ENCODE measurements around the gene KCNB1. TPM values are rescaled to one million over a fixed set of nuclear protein-coding genes. Genes with fewer than 3 reads are reported as not detected.

KCNB1 gene
- total RNA-seq, 4 donors from 2014 or later: 1.9 to 5.6 (median 2.3) TPM

DNA sequence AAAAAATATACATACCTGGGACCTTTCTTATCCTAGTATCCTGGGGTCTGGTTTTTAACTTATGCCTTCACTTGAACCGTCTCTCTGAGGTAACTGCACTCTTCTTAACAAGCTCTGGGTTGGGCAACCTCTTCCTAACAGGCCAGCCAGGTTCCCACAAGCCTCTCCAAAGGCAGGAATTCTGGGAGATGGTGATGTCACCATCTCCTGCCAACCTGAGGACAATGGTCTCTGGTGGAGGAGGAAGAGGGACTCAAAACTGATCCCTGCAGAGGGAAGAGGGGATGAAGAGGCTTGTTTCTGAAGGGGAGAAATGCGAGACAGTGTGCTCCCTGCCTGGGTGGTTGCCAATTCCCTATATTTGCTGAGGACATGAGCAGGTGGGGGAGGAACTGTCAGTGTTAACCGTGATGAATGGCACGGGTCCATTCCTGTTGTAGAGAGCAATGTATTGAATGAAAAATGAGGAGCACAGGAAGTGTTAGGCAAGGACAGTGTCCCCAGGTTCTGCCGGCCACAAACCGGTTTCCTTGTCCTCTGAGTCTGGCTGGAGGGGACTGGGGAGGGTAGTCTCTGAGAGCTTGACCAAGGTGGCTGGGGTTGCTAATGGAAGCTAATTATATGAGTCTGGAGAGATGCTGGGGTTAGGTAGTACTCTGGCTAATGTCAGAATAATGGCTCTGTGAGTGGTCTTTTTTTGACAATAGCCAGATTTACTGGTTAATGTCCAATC is 95.5 kb downstream of the KCNB1 start:
- Histone ChIP-seq H3K4me1 (peaks cover 0 to 17% (median 5%) of the 10 kb centered on the region in 4 donors), H3K4me3 (no peak overlapping the region), H3K27ac (peak overlapping the region; percentile 20 to 74 (median 50)), H3K27me3 (no peaks in the 10 kb centered on the region), H3K9me3 (no peaks in the 10 kb centered on the region), H3K36me3 (no peaks in the 10 kb centered on the region)
- DNase-seq: no peak
- intact Hi-C loops (cut with DNase I; ENCODE audit: low total_unique reads): no loop called here
- 29 to 37% methylated on average over 1 to 6 of the region's 6 CpGs for WGBS, 2 donors (ENCODE audit: low coverage in 1 of 2)
- TF ChIP-seq EP300 (IDR thresholded peaks at IDR 0.05; ENCODE audit: low read depth) (no peak), POLR2AphosphoS5 (IDR thresholded peaks at IDR 0.05) (peak; percentile 60 to 90 (median 62)), POLR2A (IDR thresholded peaks at IDR 0.05) (no peak)
- in situ Hi-C loops (cut with MboI; ENCODE audit: low pct_ligation_motif_present in 1 of 4, low pct_unique_long_range_greater_than_20kb in 1 of 4, low sequenced_read_pairs in 3 of 4): loop anchor here in 1 of 4 donors (10.0 kb wide), 1 partner anchor 98 kb away; the partner anchor contains the start of gene KCNB1

DNA sequence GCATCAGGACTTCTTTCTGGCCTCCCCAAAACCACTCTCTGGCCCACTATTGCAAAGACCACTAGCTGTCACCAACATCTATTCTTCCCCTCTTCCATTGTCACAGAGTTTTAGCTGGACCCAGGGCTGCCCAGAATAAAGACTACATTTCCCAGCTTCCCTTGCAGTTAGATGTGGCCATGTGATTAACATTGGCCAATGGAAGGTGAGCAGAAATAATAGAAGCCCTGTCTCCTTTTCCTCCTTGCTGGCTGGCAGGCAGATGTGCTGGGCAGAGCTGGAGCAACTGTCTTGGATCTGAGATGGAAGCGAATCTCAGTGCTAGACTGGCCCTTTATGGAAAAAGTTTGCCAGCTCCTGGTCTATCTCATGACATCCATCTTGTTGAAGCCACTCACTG is 97.0 kb downstream of the KCNB1 start:
- Histone ChIP-seq H3K36me3 (no peaks in the 10 kb centered on the region), H3K4me1 (peaks cover 0 to 26% (median 13%) of the 10 kb centered on the region in 4 donors), H3K9me3 (no peaks in the 10 kb centered on the region), H3K4me3 (no peak overlapping the region), H3K27ac (peak overlapping the region in 1 of 4 donors; percentile 68), H3K27me3 (peaks cover 4% of the 10 kb centered on the region)
- in situ Hi-C loops (cut with MboI; ENCODE audit: low pct_ligation_motif_present in 1 of 4, low pct_unique_long_range_greater_than_20kb in 1 of 4, low sequenced_read_pairs in 3 of 4): loop anchor here in 1 of 4 donors (10.0 kb wide), 1 partner anchor 99 kb away; the partner anchor contains the start of gene KCNB1
- DNase-seq: no peak
- TF ChIP-seq, protein P1, sequence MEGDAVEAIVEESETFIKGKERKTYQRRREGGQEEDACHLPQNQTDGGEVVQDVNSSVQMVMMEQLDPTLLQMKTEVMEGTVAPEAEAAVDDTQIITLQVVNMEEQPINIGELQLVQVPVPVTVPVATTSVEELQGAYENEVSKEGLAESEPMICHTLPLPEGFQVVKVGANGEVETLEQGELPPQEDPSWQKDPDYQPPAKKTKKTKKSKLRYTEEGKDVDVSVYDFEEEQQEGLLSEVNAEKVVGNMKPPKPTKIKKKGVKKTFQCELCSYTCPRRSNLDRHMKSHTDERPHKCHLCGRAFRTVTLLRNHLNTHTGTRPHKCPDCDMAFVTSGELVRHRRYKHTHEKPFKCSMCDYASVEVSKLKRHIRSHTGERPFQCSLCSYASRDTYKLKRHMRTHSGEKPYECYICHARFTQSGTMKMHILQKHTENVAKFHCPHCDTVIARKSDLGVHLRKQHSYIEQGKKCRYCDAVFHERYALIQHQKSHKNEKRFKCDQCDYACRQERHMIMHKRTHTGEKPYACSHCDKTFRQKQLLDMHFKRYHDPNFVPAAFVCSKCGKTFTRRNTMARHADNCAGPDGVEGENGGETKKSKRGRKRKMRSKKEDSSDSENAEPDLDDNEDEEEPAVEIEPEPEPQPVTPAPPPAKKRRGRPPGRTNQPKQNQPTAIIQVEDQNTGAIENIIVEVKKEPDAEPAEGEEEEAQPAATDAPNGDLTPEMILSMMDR (IDR thresholded peaks at IDR 0.05): no peak
- TF ChIP-seq POLR2AphosphoS5 (IDR thresholded peaks at IDR 0.05) (no peak), POLR2A (IDR thresholded peaks at IDR 0.05) (no peak), EP300 (IDR thresholded peaks at IDR 0.05; ENCODE audit: low read depth) (no peak)
- intact Hi-C loops (cut with DNase I; ENCODE audit: low total_unique reads): no loop called here
- 60% methylated on average over 1 of the region's 1 CpG; no CpG with 5 or more reads in 1 of the 2 donors for WGBS, 2 donors (ENCODE audit: low coverage in 1 of 2)

DNA sequence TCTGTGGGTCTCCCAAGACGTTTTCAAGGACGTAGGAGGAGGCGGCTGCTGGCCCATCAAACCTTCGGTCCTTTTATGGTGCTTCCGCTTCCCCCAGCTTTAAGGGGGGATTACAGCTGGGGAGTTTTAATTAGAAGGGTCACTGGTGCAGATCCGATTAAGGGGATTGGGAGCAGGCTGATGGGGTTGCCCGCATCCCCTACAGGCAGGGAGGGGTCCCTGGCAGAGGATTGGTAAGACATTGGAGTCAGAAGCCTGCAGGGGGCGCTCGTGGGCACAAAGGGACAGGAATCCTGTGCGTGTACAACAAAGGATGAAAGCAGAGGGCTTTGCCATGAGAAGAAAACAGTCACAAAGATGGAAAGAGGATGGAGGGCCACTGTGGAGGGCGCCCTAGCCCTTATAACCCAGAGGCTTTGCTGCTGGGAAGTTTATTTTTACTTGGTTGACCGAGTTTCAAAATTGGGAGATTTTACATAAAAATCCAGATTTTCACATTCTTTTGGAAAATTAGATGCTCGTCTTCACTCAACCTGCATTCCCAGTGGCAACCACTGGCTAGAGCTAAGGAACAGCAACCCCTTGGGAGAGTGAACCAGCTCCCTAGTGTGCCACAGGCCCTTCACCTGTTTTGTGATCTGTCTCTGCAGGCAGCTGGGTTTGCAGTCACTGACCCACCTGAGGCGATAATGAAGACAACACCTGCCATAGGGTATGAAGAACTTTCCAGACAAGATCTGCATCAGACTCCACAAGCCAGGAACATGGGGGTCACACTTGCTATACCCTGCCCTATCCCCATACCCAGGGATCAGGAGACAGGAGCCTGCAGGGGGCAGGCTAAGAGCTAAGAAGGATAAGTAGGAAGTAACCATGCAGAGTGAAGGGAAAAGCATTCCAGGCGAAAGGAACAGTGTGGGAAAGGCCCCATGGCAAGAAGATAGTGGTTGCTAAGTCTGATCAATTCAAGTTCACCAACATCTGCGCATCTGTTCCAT is 97.7 kb downstream of the KCNB1 start:
- TF ChIP-seq POLR2A (IDR thresholded peaks at IDR 0.05): no peak
- no peak for TF ChIP-seq POLR2AphosphoS5 (IDR thresholded peaks at IDR 0.05)
- TF ChIP-seq, protein P1 (IDR thresholded peaks at IDR 0.05): peak; percentile 58 to 79 (median 68)
- no peak for TF ChIP-seq EP300 (IDR thresholded peaks at IDR 0.05; ENCODE audit: low read depth)
- H3K4me3 ChIP-seq: no peak overlapping the region
- no peak overlapping the region for H3K27ac ChIP-seq
- intact Hi-C loops (cut with DNase I; ENCODE audit: low total_unique reads): loop anchor here (5.0 kb wide), 1 partner anchor 98 kb away; the partner anchor contains the start of gene KCNB1
- H3K9me3 ChIP-seq: no peaks in the 10 kb centered on the region
- no peaks in the 10 kb centered on the region for H3K36me3 ChIP-seq
- 44 to 47% methylated on average over 9 to 16 of the region's 16 CpGs for WGBS, 2 donors (ENCODE audit: low coverage in 1 of 2)
- peaks cover 0 to 26% (median 13%) of the 10 kb centered on the region in 4 donors for H3K4me1 ChIP-seq
- peak; percentile 71 for DNase-seq
- in situ Hi-C loops (cut with MboI; ENCODE audit: low pct_ligation_motif_present in 1 of 4, low pct_unique_long_range_greater_than_20kb in 1 of 4, low sequenced_read_pairs in 3 of 4): loop anchor here in 1 of 4 donors (10.0 kb wide), 1 partner anchor 100 kb away; the partner anchor contains the start of gene KCNB1
- peaks cover 4% of the 10 kb centered on the region for H3K27me3 ChIP-seq

DNA sequence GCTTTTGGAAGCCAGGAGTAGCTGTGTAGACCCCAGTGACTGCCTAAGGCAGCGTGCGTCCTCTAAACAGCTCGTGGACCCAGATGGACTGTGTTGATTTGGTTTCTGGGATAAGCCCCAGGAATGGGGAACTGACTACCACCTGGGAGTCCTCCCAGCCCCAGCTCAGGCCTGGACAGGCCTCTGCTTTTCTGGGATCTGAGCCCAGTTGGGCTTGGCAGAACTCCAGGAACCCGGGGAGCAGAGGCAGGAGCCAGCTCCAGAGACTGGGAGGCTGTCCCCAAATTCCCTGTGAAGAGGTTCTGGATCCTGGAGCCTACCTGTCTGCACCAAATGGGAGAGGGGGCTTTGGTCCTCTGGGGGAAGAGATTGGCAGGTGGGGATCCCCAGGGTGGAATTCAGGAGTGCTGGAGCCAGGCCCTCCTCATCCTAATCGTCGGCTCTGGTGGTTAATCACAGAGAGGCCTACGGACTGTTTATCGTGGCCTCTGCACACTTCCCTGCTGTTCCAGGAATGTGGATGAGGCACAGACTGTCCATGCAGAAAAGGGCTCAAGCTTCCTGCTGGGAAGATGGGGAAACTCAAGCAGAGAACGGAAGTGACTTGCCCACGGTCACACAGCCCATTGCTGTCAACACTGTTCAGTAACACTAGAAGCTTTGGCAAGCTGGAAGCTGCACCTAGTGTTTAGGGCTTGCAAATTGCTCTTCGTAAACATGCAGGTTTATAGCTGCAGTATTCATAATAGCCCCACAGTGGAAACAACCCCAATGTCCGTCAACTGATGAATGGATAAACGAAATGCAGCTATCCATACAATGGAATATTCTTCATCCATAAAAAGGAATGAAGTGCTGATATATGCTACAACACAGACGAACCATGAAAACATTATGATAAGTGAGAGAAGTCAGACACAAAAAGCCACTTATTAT is 100.6 kb downstream of the KCNB1 start:
- 45 to 63% methylated on average over 3 to 13 of the region's 14 CpGs for WGBS, 2 donors (ENCODE audit: low coverage in 1 of 2)

More for the DNA sequence above, 100.6 kb downstream of the KCNB1 start:
- Histone ChIP-seq H3K27me3 (peaks cover 4% of the 10 kb centered on the region), H3K9me3 (no peaks in the 10 kb centered on the region), H3K36me3 (no peaks in the 10 kb centered on the region), H3K27ac (peak overlapping the region; percentile 52 to 76 (median 66)), H3K4me3 (no peak overlapping the region), H3K4me1 (peaks cover 0 to 19% (median 9%) of the 10 kb centered on the region in 4 donors)
- intact Hi-C loops (cut with DNase I; ENCODE audit: low total_unique reads): loop anchor here (5.0 kb wide), 1 partner anchor 100 kb away; the partner anchor contains the start of gene KCNB1
- peak; percentile 61 for DNase-seq
- in situ Hi-C loops (cut with MboI; ENCODE audit: low pct_ligation_motif_present in 1 of 4, low pct_unique_long_range_greater_than_20kb in 1 of 4, low sequenced_read_pairs in 3 of 4): loop anchor here in 1 of 4 donors (10.0 kb wide), 1 partner anchor 103 kb away; the partner anchor contains the start of gene KCNB1
- TF ChIP-seq POLR2AphosphoS5 (IDR thresholded peaks at IDR 0.05): peak; percentile 24 to 64 (median 54)
- no peak for TF ChIP-seq POLR2A (IDR thresholded peaks at IDR 0.05)

Data from transverse colon (tissue), 4 donors.